Measurements from ENCODE around the gene CAMTA1.

The CAMTA1 gene

DNA sequence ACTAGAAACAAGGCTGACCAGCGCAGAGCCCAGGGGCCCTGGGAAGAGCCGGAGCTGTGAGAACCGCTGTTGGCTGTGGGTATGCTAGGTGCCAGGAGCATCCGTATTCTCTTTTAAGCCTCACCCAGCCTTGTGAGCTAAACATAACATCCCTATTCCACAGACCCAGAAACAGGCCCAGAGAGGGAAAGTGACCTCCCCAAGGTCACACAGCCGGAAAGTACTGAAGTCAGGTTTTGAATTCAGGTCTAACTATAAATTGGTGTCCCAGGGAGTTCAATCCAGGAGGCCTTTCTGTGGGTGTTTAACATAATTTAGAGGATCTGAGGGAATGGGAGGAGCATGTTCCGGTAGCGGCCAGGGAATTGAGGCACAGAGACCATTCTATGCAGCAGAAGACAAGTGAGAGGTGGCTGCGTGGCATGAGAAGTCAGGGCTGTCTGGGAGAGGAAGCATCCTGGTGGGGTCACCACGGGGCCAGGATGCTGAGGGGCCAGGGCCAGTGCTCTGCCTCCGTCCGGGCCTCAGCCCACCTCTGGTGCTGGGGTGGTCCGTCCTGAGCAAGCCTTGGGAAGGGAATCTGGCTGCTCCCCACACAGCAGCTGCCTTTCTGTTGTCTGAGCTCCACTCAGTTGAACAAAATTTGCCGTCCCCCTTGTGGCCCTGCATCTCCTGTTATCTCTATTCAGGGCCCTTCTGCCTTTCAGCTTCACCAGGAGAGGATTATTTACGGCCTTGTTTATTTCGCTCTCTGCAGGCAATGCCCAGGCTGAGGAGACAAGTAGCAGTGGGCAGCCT is 647.0 kb downstream of the CAMTA1 start:
- DNase-seq (ENCODE audit: low spot score): no peak

DNA sequence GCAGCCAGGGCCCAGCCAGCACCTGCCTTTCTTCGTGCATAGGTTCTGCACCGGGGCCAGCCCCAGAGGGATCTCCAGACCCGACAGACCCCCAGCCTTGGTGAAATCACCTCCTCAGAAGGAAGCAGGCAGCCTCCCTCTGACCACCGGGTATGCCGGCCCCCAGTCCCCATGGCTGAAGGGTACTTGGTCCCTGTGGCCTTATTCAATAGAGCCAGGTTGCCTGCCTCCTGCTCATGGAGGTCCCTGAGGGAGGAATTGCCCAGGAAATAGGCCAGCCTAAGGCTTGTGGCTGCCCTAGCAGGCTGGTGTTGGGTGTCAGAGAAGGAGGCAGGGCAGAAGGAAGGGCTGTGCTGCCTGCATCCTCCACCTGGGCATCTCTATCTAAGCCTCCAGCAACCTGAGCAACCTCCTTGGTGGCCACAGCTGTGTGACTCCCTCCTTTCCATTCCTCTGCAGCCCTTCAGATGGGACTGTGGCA is 647.7 kb downstream of the CAMTA1 start:
- no peak for DNase-seq (ENCODE audit: low spot score)

DNA sequence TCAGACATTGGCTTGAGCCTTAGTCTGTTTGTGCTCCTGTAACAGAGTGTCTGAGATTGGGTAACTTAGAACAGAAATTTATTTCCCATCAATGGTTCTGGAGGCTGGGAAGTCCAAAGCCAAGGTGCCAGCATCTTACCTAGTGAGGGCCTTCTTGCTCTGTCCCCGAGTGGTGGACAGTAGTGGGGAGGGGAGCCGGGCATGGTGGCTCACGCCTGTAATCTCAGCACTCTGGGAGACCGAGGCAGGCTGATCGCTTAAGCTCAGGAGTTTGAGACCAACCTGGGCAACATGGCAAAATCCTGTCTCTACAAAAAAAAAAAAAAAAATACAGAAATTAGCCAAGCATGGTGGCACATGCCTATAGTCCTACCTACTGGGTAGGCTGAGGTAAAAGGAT is 649.3 kb downstream of the CAMTA1 start:
- DNase-seq (ENCODE audit: low spot score): no peak

DNA sequence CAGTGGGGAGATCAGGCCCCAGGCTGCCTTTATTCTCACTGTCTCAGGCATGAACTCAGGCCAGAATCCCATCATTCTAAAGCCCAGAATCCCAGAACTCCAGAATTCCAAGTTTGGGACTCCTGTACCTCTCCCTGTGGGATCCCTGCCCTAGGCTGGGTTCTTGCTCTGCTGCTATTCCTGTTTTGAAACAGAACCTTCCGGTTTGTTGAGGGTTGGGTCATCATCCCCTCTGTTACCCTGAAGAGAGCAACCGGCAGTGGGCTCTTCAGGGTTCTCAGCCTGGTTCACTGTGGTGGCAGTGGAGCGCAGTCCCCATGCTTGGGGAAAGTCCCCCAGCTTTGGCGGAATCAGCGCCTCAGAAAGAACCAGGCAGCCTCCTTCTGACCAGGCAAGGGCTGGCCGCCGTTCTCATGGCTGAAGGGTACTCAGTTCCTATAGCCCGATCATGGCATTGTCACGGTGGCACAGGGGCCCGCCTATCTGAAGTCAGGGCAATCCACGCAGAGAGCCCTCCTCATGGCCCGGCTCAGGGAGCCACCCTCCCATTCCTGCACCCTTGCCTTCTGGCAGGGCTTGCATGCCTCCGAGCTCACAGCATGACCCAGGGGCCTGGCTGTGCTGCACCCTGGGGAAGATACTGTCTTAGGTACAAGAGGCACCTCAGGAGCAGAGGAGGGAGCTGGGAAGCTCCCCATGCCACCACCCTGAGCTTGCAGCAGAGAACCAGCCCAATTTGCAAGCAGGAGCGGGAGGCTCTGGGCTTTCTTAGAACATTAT is 650.2 kb downstream of the CAMTA1 start:
- no peak for DNase-seq (ENCODE audit: low spot score)

DNA sequence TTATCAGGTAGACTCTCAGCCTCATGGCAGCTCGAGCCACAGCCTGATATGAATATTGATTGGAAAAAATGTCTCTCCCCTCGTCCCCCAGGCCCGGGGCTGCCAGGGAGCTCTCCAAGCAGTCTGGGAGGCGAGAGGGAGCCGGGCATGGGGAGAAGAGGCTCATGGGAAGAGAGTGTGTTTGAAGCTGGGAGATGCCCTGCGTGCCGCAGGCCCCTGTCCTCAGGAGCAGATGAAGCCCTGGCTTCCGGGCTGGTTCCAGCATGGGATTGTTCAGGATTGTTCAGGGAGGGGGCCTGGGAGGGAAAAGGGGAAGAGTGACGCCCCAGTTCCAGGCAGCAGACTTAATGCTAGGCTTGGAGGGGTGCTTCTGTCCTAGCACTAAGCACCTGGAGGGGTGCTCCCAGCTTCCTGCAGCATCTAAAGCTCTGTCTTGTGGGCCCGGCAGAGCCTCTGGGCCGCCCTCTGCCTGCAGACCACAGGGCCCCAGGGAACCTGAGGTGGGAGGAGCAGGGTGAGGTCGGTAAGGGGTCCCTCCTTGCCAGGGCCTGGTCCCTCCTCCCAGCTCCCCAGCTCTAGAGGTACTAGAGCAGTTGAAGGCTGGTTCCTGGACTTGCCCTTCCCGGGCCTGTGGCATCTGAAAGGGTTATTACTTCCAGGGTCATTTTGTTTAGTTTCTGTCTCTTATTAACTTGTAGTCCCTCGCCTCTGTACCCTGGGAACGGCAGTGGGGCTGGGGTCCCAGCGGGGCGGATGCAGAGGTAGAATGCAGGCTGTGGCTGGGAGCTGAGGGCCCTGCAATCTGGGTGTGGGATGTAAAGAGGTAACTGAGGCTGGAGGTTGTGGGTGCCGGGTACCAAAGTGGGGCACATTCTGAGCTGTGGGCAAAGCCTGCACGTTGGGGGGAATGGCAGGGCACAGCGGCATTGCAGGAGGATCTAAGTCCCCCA is 651.1 kb downstream of the CAMTA1 start:
- DNase-seq (ENCODE audit: low spot score): no peak

DNA sequence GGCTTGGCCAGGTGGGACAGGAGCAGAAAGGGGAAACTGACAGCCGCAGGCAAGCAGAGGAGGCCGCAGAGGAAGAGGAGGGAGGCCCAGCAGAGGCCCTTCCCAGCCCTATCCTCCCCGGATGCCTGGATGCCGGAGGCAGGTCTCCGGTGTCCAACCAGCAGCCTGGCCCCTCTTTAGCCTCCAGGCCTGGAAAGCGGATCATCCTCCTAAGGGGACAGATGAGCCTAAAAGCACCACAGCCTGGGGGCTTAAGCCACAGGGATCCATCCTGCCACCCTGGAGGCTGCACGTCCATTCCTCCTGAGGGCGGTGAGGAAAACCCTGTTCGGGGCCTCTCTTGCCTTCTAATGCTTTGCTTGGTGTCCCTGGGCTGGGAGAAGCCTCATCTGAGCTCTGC is 651.8 kb downstream of the CAMTA1 start:
- DNase-seq (ENCODE audit: low spot score): no peak

DNA sequence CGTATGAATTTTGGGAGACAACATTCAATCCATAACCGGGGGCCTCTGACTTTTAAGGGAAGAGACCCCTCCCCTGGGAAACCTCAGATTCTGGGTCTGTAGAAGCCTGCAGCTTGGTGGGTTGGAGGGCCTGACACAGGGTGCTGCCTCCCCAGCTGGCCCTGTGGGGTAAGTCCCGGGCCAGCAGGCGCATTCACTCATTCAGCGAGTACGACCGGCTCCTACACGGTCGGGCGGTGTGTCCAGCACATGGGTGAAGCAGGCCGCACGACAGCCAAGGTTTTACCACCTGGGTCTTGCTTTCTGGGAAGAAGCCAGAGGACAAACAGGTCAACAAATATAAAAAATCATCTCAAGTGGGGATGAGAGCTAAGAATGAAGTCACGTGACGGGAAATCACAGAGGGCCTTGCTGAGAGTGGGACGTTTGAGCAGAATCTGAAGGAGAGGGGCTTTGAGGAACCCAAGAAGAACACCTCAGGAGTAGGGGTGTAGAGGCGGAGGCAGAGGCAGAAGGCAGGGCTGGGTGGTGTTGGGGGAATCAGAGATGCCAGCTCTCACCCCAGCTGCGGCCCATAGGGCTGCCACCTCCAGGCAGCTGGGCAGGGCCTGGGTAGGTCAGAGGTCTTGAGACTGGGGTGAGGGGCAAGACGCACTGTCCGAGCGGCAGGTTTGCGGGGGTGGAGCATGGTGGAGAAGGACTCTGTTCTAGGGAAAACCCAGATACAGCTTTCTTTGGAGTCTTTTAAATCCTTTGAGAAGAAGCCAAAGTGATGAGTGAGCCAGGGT is 652.5 kb downstream of the CAMTA1 start:
- DNase-seq (ENCODE audit: low spot score): no peak

DNA sequence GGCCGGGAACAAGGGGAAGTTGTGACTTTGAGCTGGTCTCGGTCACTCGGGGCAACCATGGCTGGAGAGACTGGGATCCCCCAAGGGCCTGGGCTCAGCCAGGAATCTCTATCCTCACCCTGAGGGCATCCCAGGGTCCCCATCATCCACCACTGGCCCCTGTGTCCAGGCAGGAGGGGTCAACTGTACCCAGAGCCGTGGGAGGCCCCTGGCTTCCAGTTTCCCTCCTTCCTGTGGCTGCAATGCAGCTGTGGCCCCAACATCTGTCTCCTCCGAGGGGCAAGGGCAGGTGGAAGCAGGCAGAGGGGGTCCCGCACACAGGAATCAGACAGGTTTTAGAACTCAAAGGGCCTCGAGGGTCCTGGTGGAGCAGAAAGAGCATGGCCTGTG is 653.1 kb downstream of the CAMTA1 start:
- no peak for DNase-seq (ENCODE audit: low spot score)

DNA sequence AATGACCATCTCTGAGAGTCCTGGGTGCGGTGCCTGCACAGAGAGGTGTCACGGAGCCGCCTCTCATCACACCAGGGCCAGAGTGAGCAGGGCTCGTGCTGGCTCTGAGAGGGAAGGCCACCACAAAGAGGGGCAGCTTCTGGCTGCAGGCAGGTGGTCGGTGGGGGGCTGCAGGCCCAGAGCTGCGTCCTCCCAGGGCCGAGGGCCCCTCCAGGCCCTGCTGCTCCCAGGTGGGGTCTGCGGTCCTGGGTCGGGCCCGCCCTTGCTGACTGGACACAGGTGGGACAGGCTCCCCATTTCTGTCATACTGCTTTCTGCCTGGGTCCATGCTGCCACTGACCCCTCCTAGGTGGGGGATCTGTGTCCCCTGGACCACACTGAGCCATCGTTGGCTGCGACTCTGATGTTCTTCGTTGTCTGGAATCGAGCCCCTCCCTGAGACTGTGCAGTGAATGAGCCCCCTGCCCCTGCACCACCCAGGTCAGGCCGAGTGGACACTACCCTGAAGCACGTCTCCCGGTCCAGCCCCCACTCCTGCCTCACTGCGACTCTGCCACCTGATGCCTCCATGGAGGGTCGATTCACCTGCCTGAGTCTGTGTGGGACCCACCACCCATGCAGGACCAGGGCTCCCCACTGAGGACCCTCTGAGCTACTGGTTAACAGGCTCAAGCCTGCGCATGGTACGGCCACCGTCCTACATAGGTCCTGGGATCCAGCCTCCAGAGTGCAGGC is 653.8 kb downstream of the CAMTA1 start:
- DNase-seq (ENCODE audit: low spot score): no peak

DNA sequence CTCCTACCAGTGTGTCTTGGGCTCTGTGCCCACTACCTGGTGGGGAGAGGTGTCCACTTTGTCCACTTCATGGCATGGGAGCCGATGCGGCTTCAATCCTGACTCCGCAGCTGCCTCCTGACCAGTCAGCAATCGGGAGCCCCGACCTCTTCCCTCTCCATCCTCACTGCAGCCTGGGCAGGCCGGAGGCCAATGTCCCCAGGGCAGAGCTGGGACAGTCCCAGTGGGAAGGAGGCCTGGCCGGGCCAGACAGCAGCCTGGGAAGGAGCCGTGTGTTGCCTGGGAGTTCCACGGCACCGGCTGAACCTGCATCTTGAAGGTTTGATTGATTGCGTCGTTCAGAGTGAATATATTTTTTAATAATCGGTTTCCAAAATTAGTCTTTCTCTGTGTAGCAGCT is 654.9 kb downstream of the CAMTA1 start:
- DNase-seq (ENCODE audit: low spot score): no peak

DNA sequence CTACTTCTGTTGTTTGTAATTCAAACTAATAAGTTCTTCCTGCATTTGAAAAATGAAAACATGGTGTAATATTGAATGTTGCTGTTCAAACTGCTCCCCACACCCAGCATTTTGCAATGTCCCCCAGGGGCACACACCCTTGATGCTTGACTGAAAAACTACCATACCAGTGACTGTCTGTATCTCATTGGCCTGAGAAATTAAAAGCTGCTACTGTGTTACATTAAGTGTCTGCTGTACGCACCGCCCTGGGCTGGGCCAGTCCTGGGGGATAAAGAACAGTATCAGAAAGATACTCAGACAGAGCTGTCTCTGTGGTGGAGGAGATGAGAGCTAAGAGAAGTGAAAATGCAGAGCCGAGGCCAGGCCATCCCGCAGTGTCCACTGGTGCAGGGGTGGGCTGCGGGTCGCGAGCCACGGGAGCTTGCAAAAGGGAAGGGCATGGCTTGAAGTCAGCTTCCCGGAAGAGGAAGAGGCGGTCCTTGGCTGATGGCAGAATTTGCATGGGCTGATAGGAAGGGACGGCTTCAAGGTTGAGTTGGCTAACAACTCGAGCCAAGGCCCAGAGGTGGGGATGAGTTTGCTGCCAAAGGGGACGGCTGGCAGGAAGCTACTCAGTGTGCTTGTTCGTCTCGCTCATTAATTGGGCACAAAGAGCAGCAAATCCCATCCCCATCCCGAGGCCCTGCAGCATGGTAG is 656.0 kb downstream of the CAMTA1 start:
- DNase-seq (ENCODE audit: low spot score): no peak

DNA sequence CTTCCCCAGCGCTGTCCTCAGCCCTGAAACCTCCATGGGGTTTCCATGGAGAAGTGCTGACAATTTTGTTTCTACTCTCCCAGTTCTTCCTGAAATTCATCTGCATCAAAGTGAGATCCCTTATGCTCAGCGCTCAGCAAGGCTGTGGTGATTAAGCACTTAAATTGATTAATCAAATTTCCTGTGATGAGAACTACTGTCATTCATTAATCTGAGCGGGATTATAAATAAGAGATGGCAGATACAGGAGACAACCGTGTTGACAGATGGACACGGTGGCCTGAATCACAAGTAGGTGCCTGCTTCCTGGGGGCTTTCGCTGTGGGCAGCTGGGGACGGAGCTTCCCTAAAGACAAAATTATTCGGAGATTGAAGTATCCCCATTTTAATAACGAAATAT is 656.8 kb downstream of the CAMTA1 start:
- DNase-seq (ENCODE audit: low spot score): no peak

DNA sequence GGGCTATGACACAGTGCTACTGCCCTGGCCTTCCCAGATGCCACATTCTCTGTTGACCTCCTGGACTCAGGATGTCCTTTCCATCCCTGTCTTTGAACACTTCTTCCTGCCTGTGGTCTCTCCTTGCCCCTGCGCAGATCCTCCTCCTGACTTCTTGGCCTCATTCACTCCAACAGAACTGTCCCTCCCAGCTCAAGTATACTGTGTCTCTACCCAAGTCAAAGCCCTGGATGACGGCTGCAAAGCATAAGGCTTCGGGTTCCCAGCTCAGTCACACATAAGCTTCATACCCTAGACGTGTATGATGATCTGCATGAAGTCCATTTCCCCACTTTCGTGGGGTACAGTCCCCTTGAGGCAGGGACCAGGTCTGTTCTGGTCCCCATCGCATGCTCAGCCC is 657.7 kb downstream of the CAMTA1 start:
- no peak for DNase-seq (ENCODE audit: low spot score)

DNA sequence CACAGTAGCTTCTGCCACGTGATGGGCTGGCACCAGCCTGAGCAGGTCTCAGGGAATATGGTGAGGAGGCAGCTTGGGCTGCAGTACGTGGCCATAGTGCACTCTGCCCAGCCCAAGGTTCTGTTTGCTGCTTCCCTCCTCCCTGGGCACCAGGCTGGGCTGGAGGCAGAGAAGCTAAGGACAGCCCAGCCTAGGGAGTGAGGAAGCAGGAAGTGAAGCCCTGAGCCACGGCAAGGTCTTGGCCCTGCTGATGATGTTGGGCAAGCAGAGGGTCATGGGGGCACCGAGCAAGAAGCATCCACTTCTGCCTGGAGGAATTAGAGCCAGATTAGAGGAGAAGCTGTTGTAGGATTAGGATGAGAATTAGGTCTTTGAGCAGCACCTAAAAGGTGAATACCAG is 659.1 kb downstream of the CAMTA1 start:
- no peak for DNase-seq (ENCODE audit: low spot score)

DNA sequence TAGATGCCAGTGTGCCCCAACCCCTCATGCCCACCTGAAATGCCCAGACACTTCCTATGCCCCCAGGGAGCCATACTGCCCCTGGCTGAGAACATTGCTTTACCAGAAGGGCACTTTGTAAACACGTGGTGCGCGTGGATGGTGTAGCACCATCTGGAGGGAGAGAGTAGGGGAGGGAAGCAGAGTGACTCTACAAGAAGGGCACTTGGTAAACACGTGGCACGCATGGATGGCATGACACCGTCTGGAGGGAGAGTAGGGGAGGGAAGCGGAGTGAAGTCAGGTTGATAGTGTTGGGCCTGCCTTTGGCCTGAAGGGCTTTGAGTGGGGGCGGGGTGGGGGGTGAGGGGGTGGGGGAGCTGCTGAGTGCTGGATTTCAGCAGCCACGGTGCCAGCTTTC is 661.8 kb downstream of the CAMTA1 start:
- DNase-seq (ENCODE audit: low spot score): no peak

DNA sequence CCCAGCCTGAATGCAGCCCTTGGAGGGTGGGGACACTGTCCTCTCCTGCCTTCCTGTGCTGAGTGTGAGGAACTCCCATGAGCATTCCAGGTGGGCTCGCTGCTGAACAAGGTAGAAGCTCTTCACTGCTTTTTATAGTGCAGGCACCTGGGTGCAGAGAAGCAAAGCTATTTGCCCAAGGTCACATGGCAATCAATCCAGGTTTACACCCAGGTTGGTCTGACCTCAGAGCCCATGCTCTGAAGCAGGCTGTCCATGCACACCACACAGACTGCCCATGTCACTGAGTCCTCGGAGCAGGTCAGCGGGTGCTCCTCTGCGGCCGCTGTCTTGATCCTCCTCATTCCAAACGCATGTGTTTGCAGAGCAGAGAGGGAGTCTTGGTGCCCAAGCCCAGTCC is 662.5 kb downstream of the CAMTA1 start:
- no peak for DNase-seq (ENCODE audit: low spot score)

DNA sequence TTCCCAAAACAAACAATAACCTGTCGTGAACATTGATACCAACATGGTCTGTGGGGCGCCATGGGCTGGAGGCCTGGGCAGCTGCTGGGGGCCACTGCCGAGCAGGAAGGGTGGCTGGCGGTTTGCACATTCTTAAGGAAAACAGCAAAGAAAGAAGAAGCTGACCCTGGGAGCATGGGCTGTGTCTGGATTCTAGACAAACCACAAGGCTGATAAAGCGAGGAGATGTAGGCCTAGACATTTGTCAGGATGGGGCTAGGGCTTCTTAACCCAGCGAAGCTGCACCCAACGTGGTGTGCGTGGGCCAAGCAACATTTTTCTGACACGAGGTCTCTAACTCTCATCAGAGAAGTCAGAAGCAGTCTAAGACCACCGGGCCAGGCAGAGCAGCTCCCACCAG is 663.7 kb downstream of the CAMTA1 start:
- DNase-seq (ENCODE audit: low spot score): no peak

DNA sequence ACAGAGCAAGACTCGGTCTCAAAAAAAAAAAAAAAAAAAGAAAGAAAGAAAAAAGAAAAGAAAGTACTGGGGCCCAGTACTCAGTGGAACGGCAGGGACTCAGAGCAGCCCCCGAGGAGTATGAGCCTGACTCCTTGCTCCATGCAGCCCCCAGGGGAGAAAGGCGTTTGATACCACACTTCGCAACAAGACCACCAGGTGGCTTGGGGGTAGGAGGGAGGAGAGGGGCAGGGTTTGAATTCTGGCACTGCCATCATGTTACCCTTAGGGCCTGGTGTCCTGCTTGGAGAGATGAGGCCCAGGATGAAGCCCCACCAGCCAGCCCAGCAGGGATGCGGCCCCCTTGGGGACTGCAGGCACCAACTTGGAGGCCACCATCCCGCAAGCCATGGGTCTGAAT is 664.5 kb downstream of the CAMTA1 start:
- peak; percentile 17 for DNase-seq (ENCODE audit: low spot score)

DNA sequence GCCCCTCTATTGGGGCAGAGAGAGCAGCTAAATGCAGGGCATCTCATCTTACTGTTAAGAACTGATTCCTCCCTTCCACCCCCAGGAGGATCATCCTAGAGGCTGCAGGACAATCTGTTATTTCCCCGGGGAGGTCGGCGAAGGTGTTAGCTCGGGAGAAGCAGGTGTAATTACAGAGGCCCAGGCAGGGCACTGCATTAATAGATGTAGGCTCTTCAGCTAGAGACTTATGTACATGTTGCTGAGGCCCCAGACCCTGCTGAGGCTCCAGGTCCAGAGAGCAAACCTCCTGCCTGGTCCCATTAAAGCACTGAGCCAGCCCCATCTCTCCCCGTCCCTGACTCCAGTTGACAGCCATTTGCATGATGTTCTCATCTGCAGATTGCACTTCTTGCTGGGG is 665.6 kb downstream of the CAMTA1 start:
- no peak for DNase-seq (ENCODE audit: low spot score)

DNA sequence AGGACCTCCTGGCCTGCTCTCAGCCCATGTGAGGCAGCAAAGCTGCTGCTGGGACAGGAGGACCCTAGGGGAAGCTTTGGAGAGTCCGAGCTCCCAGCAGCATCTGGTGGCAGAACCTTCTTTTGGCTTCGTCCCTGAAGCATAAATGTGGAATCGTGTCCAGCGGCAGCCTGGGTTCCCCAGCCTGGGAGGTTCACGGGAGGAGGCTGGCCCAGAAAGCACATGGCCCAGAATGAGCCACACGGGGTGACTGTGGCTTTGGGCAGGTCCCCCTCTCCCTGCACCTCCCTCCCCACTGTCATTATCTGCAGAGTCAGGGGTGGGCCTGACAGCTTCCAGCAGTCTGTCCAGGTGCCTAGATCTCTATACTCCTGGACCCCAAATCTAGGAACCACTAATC is 667.8 kb downstream of the CAMTA1 start:
- DNase-seq (ENCODE audit: low spot score): no peak

All from NAMALWA (cell line).